GM18870 (cell line): ENCODE measurements around the gene PACRG.
"Not testable (repeated sequence)": the region's sequence is repeated elsewhere in the genome, so short reads cannot be mapped to it uniquely, and the experiment has no call there.

Source experiments
- ATAC-seq: cut with Tn5 transposase; IDR thresholded peaks from one replicate; pipeline ENCODE4 v1.9.1; 2021; ENCODE audit warnings: moderate library complexity; ENCODE audit not compliant: unreplicated experiment

PACRG gene

GRCh38 chr6:162727322-162728182, at the start of gene PACRG, which contains the start of gene PRKN:
Gene PACRG, plus strand, starts transcription at chr6:162727974.
Gene PRKN, minus strand, starts transcription at chr6:162727766.
- ATAC-seq, result peak; percentile 89

- ATAC-seq, result not testable (repeated sequence)
These were observed 48.9 kb upstream of the PACRG start for GRCh38 chr6:162678896-162679295.

GRCh38 chr6:162679681-162680080, 48.1 kb upstream of the PACRG start:
- ATAC-seq, result no peak

- no peak for ATAC-seq
These were observed 47.4 kb upstream of the PACRG start for GRCh38 chr6:162680367-162680766.

GRCh38 chr6:162680871-162681270, 46.9 kb upstream of the PACRG start:
- no peak for ATAC-seq

GRCh38 chr6:162681447-162681846, 46.3 kb upstream of the PACRG start:
- ATAC-seq, result no peak

- no peak for ATAC-seq
These were observed 44.6 kb upstream of the PACRG start for GRCh38 chr6:162683135-162683534.

GRCh38 chr6:162684052-162684451, 43.7 kb upstream of the PACRG start:
- no peak for ATAC-seq

- no peak for ATAC-seq
These were observed 42.8 kb upstream of the PACRG start for GRCh38 chr6:162684961-162685360.

GRCh38 chr6:162685586-162685985, 42.2 kb upstream of the PACRG start:
- ATAC-seq, result no peak

GRCh38 chr6:162688751-162689345, 38.9 kb upstream of the PACRG start:
- no peak for ATAC-seq

- ATAC-seq, result no peak
These were observed 37.6 kb upstream of the PACRG start for GRCh38 chr6:162690158-162690557.

- ATAC-seq, result no peak
These were observed 29.8 kb upstream of the PACRG start for GRCh38 chr6:162697872-162698403.

GRCh38 chr6:162698440-162698839, 29.3 kb upstream of the PACRG start:
- no peak for ATAC-seq

GRCh38 chr6:162699961-162700360, 27.8 kb upstream of the PACRG start:
- ATAC-seq, result no peak

- ATAC-seq, result no peak
These were observed 26.8 kb upstream of the PACRG start for GRCh38 chr6:162700966-162701365.

- ATAC-seq, result no peak
These were observed 26.2 kb upstream of the PACRG start for GRCh38 chr6:162701551-162701950.

- ATAC-seq, result no peak
These were observed 25.3 kb upstream of the PACRG start for GRCh38 chr6:162702446-162702845.

GRCh38 chr6:162704001-162704400, 23.8 kb upstream of the PACRG start:
- ATAC-seq, result no peak

GRCh38 chr6:162705736-162706135, 22.0 kb upstream of the PACRG start:
- ATAC-seq, result no peak

- no peak for ATAC-seq
These were observed 21.5 kb upstream of the PACRG start for GRCh38 chr6:162706232-162706631.

GRCh38 chr6:162708971-162709370, 18.8 kb upstream of the PACRG start:
- no peak for ATAC-seq
